UCSD-AML1 (cell line): ENCODE results near the gene CREB3L4.

ENCODE experiments used
- DNase-seq: peaks from one replicate; lab custom pipeline; 2025; ENCODE audit not compliant: unreplicated experiment; lab: John Stamatoyannopoulos, UW

Gene CREB3L4

DNA sequence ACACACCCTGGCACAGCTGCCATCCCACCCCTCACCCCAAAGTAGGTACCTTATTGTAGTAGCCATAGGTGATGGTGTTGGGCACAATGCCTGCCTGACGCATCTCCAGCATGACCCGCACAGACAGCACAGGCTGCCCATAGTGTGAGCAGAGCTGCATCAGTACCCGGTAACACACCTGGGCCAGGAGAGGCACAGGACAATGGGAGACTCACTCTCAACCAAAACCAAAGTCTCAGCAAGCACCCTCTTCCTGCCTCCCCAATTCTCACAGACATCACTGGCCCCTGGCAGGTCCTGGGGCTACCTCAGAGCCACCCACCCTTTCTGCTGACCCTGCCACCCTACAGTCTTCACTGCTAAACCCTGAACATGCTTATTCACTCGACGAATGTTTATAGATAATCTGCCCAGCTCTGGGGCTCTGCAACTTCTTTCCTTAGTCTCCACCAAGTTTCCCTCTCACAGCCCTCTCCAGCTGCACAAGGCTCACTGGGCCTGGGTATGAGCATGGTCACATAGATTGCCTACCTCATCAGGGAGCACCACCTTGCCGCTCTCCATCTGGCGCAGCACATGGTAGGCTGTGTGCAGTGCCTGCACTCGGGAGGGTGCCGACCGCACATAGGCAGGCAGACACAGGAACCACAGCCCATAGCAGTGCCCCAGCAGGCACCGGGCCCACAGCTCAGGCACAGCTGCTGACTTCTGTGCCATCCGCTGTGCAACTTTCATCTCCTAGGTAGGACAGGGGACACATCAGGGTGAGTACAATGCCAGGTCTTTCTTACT, 31.5 kb upstream of the CREB3L4 start:
- DNase-seq, result no peak

DNA sequence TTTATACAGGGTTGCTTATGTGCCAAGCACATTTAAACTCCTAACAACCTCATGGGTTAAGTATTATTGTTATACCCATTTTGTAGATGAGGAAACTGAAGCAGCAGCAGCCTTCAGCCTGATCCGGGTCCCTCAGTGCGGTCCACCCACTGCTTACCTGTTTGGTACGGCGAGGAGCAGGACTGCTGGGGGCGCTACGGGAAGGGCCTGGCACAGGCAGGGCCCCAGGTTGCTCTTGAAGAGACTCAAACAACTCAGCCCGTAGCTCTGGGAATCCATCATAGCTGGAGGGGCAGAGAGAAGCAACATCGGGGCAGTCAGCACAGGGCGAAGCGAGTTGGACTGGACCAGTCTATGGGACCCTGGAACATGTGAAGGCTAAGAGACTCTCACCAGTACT, 30.4 kb upstream of the CREB3L4 start:
- no peak for DNase-seq

DNA sequence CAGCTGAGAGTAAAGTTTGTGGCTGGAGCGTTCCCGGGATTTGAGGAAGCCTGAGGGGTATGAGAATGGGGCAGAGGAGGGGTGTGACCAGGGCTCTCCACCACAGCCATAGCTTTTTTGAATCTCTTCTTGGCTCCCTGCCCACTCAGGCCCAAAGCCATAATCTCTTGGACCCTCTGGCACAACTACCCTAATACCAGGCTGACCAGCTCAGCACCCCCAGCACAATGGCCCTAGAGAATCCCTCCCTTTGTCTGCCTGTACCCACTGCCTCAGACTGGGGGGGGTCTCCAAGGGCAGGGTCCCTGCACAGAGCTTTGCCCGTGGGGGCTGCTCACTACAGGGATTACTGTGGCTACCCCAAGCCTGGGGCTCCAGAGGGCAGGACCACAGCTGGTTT, 28.7 kb upstream of the CREB3L4 start:
- DNase-seq, result no peak

DNA sequence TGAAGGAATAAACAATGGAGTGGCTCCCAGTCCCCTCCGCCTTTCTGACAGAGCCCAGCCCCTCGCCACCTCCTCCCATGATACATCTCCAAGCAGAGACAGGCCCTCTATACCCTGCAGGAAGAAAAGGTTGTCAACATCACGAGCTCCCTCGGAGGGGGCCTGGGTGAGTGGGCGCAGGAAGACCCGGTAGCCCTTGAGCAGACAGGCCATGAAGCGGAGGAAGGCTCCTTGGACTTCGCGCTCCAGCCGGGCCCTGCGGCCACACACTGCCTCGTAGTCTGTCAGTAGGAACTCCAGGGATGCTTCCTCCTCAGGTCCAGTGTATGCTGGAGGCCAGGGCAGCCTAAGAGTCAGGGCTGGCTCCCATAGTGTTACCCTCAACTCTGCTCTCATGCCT, 28.2 kb upstream of the CREB3L4 start:
- no peak for DNase-seq

DNA sequence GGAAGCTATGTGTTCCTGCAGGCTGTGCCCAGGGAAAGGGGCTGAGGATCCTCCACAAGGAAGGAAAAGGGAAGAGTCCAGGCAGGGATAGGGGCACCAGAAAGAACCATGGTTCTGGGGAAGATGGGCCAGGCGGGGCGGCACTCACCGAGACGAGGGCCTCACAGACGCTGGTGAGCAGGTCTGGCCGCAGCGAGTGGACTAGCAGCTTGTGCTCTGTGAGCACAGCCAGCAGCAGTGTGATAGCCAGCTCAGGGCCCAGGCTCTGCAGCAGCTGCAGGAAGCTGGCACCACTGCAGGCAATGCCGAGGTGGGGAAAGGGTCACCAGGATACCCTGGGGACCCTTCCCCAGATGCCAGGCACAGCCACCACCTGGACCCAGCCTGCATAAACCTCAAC, 26.9 kb upstream of the CREB3L4 start:
- DNase-seq, result no peak

DNA sequence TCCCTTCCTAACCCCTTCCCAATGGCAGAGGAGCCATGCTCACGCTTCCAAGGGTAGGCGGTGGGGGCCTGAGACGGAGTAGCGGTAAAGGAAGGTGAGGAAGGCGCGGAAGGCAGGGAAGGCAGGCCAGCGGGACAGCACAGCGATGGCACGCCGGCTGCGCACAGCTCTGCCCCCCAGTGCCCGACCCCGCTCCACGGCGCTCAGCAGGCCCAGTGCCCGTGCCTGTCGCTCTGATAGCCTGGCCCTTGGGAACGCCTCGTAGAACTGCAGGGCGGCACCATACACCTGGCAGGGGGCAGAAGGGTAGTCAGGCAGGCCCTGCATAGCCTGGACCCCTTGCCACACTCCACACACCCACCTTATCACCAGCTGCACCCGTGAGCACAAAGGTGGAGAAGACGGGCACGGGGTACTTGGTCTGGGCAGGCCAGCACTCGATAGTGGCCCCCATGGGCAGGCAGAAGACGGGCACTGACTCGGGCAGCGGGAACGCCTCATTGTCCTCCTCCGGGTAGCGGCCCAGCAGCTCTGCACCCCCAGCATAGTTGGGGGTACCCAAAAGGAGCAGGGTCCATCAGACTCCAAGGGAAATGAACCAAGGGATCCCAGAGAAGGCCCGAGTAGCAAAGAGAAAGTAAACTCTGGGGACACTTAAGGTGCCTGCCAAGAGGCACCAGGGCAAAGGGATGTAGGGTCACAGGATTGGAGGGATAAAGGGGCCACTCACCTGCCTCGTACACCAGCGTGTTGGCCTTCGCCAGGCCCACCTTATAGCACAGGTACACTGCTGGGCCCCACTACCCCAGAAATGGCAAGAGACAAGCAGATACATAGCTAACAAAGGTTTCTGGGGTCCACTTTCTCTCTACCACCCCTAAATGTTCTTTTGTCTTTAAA, 25.6 kb upstream of the CREB3L4 start:
- DNase-seq, result no peak

DNA sequence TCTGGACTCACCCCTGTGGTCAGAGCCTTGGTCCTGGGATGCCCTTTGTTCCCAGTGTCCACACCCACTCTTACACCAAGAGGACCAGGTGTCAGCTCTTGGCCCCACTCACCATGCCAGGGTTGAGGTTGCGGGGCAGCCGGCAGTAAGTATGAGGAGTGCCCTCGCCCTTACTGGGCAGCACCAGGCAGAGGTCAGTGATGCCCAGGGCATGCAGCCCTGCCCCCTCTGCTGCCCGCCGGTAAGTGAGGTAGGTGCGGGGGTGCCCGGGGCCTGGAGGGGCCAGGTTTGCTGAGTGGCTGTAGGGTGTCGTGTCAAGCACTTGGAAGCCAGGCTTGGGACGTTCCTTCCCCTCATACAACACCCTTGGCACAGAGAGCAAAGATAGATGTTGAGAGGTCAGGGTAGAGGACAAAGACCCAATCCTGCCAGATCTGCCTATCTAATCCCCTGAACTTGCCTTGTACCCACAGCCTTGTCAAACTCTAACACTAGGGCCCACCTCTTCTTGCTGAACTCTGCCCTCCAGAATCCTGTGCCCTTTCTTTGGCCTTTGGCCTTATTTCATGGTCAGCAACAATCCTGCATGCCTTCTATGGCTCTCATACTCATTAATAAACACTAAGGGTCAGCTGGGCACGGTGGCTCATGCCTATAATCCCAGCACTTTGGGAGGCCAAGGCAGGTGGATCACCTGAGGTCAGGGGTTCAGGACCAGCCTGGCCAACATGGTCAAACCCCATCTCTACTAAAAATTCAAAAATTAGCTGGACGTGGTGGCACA, 24.7 kb upstream of the CREB3L4 start:
- no peak for DNase-seq

DNA sequence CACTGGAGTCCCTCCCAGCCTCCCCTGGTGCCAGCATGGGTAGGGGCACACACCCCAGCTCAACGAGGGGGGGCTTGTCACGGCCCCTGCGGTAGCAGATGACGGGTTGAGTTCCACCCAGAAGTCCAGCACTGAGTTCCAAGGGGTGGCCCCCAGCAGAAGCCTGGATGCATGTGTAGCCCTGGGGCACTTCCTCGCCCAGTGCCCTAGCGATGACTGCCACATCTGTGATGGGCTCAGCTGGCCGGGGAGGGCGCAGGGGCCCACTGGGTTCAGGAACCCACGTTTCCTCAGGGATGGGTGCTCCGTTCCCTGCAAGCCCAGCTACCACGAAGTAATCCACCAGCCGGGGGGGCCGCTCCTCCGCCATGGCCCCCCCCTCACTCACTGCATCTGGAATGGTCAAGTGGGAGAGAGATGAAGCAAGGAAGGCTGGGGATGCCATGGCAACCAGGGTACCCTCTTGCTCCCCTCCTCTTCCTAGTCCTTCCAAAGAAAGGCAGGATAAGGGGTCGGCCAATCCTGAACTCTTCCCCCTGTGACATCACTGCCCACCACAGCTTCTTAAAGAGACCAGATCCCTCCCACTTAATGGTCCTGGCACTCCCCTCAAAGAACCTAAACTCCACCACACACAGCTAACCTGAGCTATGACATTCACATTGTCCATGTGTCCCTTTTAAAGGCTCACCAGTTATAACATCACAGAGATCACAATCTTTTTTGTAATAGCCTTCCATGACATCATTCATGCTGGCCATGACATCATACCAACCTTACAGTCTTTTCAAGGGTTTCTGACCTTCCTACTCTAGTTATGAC, 23.5 kb upstream of the CREB3L4 start:
- DNase-seq, result no peak

DNA sequence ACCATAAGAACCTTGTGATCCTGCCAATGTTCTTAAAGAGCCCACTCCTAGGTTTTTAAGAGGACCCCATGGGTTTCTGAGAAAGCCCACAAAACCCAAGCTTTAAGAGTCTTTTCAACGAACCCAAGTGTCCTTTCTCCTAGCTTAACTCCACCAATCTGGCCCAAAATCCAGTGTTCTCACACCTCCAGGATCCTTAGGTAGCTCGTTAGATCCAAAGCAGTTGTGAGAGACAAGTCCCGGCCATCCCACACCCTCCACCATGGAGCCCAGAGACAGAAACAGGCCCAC, 22.9 kb upstream of the CREB3L4 start:
- no peak for DNase-seq

DNA sequence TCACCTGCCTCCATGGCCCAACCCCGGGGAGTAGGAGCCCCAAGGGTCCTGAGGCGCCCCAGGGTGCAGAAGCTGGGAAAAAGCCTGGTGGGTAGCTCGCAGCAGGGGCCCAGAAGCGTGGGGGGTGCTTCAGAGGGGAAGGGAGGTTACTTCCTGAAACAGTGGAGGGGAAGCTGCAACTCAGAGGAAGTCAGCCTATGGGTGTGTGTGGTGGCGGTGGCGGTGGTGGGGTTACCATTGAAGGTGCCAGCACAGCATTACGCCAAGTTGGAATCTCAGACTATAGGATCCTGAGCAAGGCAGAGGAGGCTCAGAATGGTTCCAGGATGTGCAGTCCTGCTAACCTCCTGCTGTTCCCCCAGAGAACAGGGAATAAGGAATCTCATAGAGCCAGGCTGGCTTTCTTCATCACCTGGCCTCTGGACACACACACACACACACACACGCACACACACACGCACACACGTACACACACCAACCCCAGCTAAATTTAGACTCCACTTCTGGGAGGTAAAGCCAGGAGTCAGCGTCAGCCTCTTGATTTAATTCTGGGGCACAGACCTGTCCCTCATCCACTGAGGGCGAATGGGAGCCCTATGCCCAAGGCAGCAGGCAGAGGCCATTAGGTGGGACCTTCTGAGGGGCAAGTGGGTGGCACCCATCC, 22.4 kb upstream of the CREB3L4 start:
- DNase-seq, result peak; percentile 83

DNA sequence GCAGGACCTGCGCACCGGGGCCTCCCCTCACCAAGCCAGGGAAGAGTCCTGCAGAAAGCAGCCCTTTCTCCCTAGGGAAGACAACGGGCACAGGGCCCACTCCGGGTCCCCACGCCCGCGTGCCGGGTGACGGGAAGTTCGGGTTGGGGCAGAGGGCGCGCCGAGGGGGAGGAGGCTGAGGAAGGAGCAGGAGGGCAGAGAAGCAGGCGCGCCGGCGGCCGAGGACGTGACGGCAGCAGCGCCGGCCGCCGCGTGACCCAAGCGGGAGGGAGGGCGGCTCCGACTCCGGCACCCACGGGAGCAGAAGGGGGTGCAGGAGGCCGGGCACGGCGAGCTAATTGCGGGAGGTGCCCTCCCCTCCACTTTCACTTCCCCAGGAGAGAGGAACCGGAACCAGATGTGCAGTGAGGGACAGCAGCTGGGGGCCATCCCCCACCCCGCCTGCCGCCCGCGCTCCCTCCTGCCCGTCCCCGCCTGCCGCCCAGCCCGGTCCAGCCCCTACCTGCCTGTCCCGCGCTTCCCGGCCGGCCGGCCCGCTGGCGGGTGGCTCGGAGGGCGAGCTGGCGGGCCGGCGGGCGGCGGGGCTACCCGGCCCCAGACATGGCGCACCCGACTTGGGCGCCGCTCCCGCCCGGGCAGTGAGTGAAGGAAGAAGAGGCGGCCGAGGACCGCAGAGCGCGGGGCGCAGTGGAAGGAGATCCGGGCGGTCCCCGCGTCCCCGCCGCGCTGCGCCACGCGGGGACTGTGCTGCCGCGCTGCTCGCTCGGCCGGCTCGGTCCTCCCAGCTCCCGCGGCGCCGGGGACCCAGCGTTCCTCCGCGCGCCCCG, 21.7 kb upstream of the CREB3L4 start:
- peak; percentile 88 for DNase-seq

DNA sequence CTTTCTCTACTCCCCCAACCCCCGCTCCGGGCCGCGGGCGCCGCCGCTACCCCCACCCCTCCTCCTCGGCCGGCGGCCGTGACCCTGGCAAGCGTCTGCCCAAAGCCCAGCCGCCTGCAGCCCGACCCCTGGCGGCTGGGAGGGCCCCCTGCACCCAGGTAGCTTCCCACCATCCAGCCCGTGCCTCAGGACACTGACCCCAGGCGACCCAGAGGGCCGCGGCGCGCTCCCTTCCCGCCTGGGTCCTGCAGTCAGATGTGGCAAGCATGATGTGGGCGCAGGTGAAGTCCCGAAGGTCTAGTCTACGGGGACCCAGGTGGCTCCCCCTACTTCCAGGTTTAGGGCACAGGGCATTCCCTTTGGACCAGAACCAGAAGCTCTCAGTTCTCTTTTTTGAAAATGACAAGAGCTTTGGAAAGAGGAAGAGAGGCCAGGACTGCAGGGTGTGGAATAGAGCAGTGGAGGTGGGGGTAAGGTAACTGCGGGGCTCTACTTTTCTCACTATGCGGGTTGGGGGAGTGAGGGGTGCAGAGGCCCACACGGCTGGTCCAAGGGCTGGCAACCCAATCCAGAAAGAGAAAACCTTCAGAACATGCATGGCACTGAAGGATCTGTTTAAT, 21.0 kb upstream of the CREB3L4 start, which contains the start of gene DENND4B:
Gene DENND4B, minus strand, starts transcription at position 97 of the 620 bp plus-strand sequence. CDS start 2,344 bp downstream, outside the sequence.
- DNase-seq, result peak; percentile 87

DNA sequence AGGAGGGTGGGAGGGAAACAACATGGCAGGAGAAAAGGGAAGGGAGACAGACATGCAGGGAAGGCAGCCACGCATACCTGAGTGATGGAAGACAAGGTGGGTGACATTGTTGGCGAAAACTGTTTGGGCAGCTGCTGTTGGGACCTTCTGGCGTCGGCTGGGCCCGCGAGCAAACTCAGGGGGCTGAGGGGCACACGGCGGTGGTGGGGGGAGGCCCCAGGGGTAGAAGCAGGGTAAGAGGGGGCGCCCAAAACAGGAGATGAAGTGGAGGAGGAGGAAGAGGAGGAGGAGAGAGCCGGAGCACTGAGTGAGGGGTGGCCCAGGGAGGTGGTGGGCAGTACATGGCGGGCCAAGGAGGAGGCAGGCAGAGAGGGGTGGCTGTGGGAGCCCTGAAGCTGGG, 16.5 kb upstream of the CREB3L4 start:
- DNase-seq, result no peak

DNA sequence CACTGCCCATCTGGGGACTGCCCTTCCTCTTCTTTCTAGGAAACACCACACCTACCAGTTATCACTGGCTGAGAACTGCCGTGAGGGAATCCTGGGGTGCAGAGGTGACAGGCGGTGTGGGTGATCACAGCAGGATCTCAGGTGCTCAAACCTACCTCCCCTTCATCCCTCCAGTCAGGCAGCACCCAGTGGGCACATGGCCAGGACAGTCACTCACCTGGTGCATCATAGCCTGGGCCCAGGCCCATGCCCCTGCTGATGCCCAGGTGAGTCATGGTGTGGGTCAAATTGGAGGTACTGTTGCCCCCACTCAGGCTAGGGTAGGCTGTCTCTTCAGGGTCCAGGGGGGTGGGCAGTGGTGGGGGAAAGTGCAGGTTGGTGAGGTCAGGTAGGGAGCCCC, 15.9 kb upstream of the CREB3L4 start:
- DNase-seq, result no peak

DNA sequence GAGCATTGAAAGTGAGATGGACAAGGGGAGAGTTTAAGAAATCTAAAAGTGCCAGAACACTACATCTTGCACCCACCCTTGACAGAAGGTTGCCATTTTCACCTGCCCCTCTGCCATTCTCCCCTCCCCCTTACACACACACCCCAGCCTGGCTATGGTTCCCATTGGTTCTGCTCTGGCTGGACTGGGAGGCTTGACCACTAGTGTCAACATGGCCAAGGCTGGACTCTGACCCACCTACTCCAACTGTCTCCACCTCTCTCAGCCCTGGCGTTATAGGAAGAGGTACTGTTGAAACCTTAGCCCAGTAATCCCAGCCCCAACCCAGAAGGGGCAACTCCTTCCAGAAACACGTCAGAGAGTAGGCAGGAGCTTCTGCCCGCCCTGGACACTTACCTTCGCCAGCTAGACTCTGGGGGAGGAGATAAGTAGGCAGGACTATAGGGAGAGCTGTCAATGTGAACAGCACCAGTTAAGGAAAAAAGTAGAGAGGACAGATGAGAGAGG, 13.8 kb upstream of the CREB3L4 start:
- no peak for DNase-seq

DNA sequence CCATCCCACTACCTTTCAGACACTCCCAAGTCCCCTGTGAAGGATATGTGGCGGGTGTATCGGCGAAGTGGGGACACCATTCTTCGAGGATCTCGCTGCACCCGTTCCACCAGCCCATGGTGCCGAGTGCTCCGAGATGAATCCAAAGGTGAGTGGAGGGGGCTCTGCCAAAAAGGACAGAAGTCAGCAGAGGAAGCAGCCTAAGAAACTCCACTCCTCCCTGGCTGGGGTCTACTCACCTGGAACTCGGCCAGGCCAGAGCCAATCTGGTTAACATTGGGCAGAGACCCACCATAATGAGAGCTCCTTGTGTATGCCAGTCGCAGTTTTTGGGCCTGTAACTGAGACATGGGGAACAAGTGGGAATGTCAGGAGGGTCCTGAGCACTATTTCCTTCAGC, 12.9 kb upstream of the CREB3L4 start:
- no peak for DNase-seq

DNA sequence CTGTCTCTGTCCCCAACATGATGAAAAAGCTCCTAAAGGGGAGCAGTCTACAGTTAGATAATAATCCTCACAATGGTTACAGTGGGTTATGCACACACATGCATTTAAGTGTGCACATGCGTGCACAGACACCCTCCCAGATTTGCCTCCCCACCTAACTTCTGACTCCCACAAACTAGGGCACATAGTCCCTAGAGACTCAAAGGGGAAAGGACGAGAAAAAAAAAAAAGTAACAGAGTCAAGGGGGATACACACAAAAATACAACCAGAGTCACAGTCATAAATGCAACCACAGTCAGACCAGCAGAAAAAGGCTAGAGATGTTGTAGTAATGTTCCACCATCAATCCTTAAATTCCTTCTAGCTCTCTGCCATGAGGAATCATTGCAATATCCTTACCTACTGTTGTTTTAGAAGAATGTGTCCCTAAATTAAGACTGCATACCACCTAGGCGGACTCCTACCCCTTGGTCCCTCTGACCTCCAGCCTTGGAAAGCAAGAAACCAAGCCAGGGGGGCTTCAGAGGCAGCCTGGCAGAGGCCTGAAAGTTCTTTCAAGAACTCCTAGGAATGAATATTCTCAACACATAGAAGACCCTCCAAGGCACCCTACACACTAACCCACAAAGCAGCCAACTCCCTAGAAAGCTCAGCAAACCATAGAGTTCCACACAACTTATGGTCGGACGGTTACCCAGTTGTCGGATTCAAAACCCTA, 10.5 kb upstream of the CREB3L4 start:
- no peak for DNase-seq

DNA sequence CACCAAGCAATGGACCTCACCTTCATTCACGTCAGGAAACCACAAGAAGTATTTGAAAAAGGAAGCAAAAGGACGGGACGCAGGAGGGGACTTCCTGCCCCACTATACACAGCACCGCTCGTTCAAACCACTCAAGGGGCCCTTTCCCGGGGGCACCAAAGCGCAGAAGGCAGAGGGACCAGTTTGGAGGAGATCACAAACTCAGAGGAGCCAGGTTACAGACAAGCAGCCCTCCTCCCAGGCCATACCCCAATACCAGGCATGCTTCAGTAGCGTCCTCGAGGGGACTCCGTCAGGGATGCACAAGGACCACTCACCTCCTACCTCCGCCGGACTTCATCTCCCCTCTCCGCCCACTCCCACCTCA, 10.0 kb upstream of the CREB3L4 start:
- peak; percentile 64 for DNase-seq
